MM.1S (cell line): ENCODE data around the gene CLEC4D.

ENCODE experiments used
- EZH2 ChIP-seq: fragments of 300-600 bp; sonication (generic); optimal IDR thresholded peaks from 2 replicates; pipeline ENCODE3; 2017; ENCODE audit warnings: low read depth, mild to moderate bottlenecking, antibody characterized with exemption, low read length, mixed read lengths
- EZH2phosphoT487 ChIP-seq: fragments of 300-600 bp; sonication (generic); IDR thresholded peaks from 2 replicates; pipeline ENCODE4 v1.6.1; 2018; ENCODE audit warnings: antibody characterized with exemption, low read length
- TF ChIP-seq, protein P1 (sequence below): fragments of 300-600 bp; sonication (generic); IDR thresholded peaks from 2 replicates; pipeline ENCODE4 v1.5.1; 2016; ENCODE audit warnings: antibody characterized with exemption, low read length, mixed read lengths

DNA sequence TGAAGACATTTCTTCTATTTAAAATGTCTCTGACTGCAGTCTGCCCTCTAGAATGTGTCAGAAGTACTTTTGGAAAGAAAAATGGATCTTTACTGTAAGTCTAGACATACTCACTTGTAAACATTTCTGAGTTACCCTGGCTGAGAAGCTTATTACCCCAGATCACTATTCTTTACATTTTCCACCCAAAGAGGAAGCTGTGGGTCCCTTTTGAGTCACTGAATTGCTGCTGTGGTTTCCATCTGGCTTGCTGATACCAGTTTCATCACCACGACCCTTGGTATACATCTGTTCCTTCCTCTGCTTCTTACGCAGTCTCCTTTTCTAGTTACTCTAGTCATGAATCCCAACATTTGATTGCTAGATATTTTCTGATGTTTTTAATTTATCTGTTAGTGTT lies 20.2 kb upstream of the CLEC4D start:
- TF ChIP-seq, protein P1, sequence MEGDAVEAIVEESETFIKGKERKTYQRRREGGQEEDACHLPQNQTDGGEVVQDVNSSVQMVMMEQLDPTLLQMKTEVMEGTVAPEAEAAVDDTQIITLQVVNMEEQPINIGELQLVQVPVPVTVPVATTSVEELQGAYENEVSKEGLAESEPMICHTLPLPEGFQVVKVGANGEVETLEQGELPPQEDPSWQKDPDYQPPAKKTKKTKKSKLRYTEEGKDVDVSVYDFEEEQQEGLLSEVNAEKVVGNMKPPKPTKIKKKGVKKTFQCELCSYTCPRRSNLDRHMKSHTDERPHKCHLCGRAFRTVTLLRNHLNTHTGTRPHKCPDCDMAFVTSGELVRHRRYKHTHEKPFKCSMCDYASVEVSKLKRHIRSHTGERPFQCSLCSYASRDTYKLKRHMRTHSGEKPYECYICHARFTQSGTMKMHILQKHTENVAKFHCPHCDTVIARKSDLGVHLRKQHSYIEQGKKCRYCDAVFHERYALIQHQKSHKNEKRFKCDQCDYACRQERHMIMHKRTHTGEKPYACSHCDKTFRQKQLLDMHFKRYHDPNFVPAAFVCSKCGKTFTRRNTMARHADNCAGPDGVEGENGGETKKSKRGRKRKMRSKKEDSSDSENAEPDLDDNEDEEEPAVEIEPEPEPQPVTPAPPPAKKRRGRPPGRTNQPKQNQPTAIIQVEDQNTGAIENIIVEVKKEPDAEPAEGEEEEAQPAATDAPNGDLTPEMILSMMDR, result no peak
- TF ChIP-seq EZH2phosphoT487 (no peak), EZH2 (no peak)
